Left renal cortex interstitium (tissue), 4 donors: Measurements from ENCODE around the gene TDG. TPM values are rescaled to one million over a fixed set of nuclear protein-coding genes. Genes with fewer than 3 reads are reported as not detected.
"Not testable (repeated sequence)": the region's sequence is repeated elsewhere in the genome, so short reads cannot be mapped to it uniquely, and the experiment has no call there.

Experiments
- DNase-seq, 4 donors: peaks; one replicate each; pipeline ENCODE4 v3.0.0-alpha.2; 2013; ENCODE audit warnings: low read depth in 4 of 4, low spot score in 2 of 4, missing footprints in 1 of 4
- polyA plus RNA-seq, 4 donors: library from polyadenylated mRNA; unstranded; fragments of 120-200 nt; gene quantifications; one replicate each; pipeline ENCODE4 v1.2.1, GENCODE V29; 2013; ENCODE audit not compliant: insufficient read length in 4 of 4

TDG gene
- polyA plus RNA-seq, 4 donors, result 43.2 to 67.0 (median 52.6) TPM

GRCh38 chr12:104012331-104012730, 46.7 kb downstream of the TDG start:
- DNase-seq, result no peak

DNA sequence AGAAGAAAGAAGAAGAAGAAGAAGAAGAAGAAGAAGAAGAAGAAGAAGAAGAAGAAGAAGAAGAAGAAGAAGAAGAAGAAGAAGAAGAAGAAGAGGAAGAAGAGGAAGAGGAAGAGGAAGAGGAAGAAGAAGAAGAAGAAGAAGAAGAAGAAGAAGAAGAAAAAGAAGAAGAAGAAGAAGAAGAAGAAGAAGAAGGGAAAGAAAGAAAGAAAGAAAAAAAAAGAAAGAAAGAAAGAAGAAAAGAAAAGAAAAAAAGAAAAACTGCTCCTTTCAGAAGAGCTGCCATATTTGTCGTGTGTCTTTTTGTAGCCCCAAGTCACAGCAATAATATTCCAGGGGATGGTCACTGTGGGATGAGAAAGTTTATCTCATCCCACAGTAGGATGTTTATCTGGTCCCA, 56.2 kb downstream of the TDG start:
- DNase-seq, result not testable (repeated sequence)

- DNase-seq, result no peak
Measured at GRCh38 chr12:104022786-104023185, 57.1 kb downstream of the TDG start.

- DNase-seq, result no peak
Measured at GRCh38 chr12:104023710-104024109, 58.0 kb downstream of the TDG start.

DNA sequence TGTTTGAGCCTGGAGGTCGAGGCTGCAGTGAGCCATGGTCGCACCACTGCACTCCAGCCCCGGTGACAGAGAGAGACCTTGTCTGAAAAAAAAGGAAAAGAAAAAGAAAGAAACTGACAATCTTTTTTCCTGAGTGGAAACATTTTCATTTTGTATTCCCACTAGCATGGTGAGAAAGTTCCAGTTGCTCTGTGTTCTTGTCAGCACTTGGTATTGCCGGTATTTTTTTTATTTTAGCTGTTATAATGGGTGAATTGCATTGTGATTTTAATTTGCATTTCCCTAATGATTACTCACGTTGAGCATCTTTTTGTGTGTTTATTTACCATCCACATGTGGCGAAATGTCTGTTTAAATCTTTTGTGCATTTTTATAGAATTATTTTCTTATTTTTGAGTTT, 58.7 kb downstream of the TDG start:
- DNase-seq, result no peak

DNA sequence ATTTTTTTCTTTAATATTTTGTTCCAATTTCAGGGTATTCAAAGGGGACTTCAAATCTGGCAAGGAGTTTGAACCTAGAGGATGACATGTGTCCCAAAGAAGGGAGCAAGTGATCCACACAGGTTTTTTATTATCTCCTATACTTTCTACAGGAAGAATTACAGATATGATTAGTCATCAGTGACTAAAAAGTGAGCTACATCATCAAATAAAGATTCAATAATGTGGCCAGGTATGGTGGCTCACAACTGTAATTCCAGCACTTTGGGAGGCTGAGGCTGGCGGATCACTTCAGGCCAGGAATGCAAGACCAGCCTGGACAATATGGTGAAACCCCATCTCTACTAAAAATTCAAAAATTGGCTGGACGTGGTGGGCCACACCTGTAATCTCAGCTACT, 60.1 kb downstream of the TDG start:
- DNase-seq, result no peak

DNA sequence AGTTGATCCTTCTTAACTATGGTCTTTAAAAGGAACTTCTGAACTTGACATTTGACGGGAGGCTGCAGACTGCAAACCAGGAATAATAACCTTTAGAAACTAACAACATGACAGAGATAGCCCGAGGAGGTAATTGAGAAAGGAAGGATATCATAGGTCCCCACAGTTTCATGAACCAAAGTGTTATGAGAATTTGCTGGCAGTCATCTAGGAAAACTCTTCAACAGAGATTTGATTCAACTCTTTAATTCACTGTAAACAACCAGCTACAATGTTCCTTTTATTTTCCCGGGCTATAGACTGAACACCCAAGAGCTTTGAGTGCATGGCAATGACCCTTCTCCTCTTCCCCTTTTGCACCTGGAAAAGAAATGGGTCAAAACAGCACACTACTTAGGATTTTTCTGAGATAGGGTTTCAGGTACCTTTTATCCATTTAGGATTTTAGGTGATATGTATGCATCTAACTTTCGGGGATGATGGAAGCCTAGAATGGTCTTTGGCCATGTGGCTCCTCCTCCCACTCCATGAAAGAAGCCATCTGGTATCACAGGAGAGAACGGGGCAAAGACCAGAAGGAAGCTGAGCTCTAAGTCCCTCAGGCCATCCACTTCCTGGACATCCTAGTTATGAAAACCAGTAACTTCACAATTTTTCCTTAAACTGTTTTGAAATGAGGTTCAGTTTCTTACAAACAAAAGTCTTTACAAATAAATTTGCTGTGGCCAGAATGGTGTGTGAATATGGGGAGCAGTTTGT, 61.3 kb downstream of the TDG start:
- no peak for DNase-seq

DNA sequence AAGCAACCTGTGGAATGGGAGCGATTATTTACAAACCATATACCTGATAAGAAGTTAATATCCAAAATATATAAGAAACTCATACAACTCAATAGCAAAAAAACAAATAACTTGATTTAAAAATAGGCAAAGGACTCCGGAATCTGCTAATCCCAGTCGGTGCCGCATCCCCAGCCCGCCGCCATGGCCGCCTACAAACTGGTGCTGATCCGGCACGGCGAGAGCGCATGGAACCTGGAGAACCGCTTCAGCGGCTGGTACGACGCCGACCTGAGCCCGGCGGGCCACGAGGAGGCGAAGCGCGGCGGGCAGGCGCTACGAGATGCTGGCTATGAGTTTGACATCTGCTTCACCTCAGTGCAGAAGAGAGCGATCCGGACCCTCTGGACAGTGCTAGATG, 64.9 kb downstream of the TDG start:
- not testable (repeated sequence) for DNase-seq

DNA sequence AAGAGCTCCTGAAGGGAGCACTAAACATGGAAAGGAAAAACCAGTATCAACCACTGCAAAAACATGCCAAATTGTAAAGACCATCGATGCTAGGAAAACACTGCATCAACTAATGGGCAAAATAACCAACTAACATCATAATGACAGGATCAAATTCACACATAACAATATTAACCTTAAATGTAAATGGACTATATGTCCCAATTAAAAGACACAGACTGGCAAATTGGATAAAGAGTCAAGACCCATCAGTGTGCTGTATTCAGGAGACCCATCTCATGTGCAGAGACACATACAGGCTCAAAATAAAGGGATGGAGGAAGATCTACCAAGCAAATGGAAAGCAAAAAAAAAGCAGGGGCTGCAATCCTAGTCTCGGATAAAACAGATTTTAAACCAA, 70.5 kb downstream of the TDG start:
- DNase-seq, result not testable (repeated sequence)

Other genes starting within 250 kb of the TDG start
- gene NT5DC3, start 124.6 kb upstream of the TDG start, polyA plus RNA-seq, result 1 to 10 TPM; 2.5 to 8.6 (median 4.7) TPM
- gene HSP90B1, start 35.5 kb upstream of the TDG start, polyA plus RNA-seq, result 1,000 to 10,000 TPM in 2 of 4 donors, 100 to 1,000 TPM in 2; 873 to 1,028 (median 973) TPM
- 10 to 100 TPM; 10.3 to 16.5 (median 15.7) TPM for gene GLT8D2, start 84.3 kb downstream of the TDG start, polyA plus RNA-seq
- gene HCFC2, start 98.7 kb downstream of the TDG start, polyA plus RNA-seq, result 10 to 100 TPM; 15.4 to 17.9 (median 17.5) TPM
- 100 to 1,000 TPM in 2 of 4 donors, 10 to 100 TPM in 2; 85.0 to 120 (median 95.6) TPM for gene NFYB, start 172.3 kb downstream of the TDG start, polyA plus RNA-seq
- gene TXNRD1, start 249.9 kb downstream of the TDG start, polyA plus RNA-seq, result 10 to 100 TPM; 52.2 to 73.7 (median 61.2) TPM